ENCODE measurements around the gene RPLP2.

The RPLP2 gene

DNA sequence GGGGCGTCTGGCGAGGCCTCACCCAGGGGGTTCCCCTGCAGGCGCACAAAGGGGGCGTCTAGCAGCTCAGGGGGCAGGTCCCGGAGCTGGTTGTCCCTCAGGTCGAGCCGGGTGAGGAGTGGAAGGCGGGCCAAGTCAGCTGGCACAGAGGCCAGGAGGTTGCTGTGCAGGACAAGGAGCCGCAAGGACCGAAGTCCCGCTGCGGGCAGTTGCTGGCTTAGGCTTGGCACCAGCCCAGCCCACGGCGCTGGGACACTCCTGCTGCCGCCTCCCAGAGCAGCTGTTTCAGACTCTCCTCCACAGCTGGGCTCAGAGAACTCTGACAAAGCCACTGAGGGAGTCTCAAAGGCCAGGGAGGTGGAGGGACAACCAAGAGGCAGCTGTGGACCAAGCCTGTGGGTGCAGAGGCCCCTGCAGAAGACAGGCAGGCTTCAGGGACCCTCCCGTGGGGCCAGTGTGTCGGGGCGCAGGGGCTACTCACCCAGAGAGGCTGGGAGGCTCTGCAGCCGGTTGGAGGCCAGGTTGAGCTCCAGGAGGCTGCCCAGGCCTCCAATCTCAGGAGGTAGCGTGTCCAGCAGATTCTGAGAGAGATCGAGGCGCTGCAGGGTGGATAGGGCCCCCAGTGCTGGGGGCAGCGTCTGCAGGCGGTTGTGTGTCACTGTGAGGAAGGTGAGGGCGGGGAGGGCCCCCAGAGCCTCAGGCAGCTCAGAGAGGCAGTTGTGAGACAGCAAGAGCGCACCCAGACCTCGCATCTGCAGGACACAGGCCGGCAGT lies 6.9 kb upstream of the RPLP2 start:
- DNase-seq (ENCODE audit: extremely low read depth, low read depth) = no peak
- TF ChIP-seq, protein P1, sequence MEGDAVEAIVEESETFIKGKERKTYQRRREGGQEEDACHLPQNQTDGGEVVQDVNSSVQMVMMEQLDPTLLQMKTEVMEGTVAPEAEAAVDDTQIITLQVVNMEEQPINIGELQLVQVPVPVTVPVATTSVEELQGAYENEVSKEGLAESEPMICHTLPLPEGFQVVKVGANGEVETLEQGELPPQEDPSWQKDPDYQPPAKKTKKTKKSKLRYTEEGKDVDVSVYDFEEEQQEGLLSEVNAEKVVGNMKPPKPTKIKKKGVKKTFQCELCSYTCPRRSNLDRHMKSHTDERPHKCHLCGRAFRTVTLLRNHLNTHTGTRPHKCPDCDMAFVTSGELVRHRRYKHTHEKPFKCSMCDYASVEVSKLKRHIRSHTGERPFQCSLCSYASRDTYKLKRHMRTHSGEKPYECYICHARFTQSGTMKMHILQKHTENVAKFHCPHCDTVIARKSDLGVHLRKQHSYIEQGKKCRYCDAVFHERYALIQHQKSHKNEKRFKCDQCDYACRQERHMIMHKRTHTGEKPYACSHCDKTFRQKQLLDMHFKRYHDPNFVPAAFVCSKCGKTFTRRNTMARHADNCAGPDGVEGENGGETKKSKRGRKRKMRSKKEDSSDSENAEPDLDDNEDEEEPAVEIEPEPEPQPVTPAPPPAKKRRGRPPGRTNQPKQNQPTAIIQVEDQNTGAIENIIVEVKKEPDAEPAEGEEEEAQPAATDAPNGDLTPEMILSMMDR (IDR thresholded peaks at IDR 0.05; ENCODE audit: low read depth, low read length, missing control alignments) = no peak
- peak overlapping the region; percentile 75 for H3K4me3 ChIP-seq (replicated peaks; ENCODE audit: low read depth, low read length)

DNA sequence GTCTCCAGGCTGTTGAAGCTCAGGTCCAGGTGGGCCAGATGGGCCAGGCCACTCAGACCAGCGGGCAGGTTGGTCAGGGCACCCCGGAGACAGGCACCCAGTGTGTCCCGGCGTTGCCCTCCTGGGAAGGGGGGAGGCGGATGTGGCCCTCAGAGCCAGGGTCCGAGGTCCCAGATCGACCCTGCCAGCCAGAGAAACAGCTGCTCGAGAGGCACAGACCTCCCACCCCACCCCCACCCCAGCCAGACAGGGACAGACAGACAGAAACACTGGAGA lies 6.4 kb upstream of the RPLP2 start:
- peak overlapping the region; percentile 75 for H3K4me3 ChIP-seq (replicated peaks; ENCODE audit: low read depth, low read length)
- no peak for DNase-seq (ENCODE audit: extremely low read depth, low read depth)
- TF ChIP-seq, protein P1 (IDR thresholded peaks at IDR 0.05; ENCODE audit: low read depth, low read length, missing control alignments) = no peak

DNA sequence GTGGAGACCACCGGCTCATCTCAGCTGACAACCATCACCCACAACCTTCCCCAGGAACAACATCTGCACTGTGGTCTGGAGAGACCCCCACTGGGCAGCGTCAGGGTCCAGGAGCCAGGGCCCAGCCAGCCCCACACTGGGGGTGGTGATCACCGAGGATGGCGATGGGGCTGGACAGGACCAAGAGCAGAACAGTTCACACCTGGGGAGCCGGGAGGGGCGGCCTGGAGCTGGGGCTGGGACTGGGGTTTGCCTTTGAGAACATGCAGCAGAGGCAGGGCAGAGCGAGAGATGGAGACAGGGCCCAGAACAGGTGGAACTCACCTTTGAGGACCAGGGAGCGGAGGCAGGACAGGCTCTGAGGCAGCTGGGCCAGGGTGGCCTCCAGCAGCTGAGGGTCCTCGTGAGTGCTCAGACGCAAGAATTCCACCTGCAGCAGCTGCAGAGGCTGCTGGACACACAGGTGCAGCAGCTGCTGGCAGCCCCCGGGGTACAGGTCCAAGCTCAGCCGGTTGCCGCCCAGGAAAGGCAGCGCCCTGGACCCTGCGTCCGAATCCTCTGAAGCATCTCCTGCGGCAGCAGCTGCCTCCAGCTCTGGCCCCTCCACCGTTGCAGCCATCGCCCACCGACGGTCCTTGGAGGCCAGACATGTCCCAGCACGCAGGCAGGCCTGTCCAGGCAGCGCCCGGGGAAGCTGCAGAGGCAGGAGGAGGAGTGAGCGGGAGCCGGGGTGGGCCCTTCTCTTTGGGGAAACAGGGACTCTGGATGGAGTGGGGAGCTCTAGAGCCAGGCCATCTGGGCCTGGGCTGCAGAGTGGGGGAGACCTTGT lies 5.8 kb upstream of the RPLP2 start:
- H3K4me3 ChIP-seq (replicated peaks; ENCODE audit: low read depth, low read length) = peak overlapping the region; percentile 75
- TF ChIP-seq, protein P1 (IDR thresholded peaks at IDR 0.05; ENCODE audit: low read depth, low read length, missing control alignments) = no peak
- no peak for DNase-seq (ENCODE audit: extremely low read depth, low read depth)

DNA sequence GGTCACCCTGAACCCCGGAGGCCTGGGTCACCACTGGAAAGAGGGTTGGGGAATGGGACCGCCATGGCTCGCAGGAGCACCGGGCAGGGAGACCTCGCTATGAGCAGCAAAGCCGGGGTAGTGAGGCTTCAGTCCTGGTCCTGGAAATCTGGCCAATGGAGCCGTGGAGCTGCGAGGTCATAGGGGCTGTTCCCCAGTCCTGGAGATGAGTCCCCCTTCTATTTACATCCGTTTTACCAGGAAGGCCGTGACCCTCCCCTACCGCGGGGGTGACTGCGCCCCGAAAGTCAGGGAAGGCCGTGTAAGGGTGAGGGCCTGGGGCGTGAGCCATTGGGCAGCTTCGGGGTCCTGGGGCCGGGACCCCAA lies 5.2 kb upstream of the RPLP2 start:
- TF ChIP-seq, protein P1 (IDR thresholded peaks at IDR 0.05; ENCODE audit: low read depth, low read length, missing control alignments) = no peak
- peak overlapping the region; percentile 75 for H3K4me3 ChIP-seq (replicated peaks; ENCODE audit: low read depth, low read length)
- no peak for DNase-seq (ENCODE audit: extremely low read depth, low read depth)

DNA sequence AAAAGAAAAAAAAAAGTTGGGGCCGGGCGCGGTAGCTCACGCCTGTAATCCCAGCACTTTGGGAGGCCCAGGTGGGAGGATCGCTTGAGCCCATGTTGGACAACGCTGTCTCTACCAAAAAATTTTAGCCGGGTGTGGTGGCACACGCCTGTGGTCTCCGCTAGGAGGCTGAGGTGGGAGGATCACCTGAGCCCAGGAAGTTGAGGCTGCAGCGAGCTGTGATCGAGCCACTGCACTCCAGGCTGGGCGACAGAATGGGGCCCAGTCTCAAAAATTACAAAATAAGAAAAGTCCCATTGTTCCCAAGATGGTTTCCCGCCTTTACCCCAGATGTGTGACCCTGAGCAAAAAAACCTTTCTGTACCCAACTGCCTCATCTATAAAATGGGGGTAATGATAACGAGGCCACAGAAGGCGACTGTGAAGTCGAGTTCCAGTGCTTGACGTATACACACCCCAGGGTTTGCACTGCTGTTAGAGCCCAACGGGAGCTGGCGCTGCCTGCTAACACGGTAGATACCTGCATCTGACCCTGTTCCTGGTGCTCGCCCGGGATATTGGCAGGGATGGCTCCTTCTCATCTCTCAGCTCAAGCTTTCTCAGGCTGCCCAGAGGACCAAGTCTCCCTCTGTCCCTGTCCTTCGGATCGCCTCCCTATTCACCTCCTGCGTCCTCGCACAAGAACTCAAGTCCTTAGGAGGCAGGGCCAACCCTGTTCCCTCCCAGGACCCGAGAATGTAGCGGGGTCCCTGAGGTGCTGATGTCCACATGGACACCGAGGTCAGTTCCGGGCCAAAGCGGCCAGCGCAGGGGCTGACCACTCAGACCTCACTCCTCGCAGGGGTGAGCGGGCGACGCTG lies 1.1 kb upstream of the RPLP2 start:
- no peak for DNase-seq (ENCODE audit: extremely low read depth, low read depth)
- H3K4me3 ChIP-seq (replicated peaks; ENCODE audit: low read depth, low read length) = peak overlapping the region; percentile 99
- TF ChIP-seq, protein P1 (IDR thresholded peaks at IDR 0.05; ENCODE audit: low read depth, low read length, missing control alignments) = no peak

DNA sequence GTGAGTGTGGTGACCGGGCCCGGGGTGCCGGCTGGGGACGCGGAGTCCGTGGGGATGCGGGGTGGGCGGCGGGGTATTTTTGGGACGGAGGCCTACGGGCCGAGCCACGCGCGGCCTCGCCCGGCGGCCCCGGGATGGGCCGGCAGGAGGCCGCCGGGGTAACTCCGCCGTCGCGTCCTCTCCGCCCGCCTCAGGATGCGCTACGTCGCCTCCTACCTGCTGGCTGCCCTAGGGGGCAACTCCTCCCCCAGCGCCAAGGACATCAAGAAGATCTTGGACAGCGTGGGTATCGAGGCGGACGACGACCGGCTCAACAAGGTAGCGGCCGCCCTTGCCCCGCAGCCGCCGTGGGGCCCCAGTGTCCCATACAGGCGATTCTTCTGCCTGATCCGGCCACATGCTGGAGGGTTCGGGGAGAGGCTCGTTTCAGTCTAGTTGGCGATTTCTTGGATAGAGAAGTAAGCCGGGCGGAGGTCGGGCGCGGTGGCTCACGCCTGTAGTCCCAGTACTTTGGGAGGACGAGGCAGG lies 337 bp downstream of the RPLP2 start:
- H3K4me3 ChIP-seq (replicated peaks; ENCODE audit: low read depth, low read length) = peak overlapping the region; percentile 99
- DNase-seq (ENCODE audit: extremely low read depth, low read depth) = no peak
- TF ChIP-seq, protein P1 (IDR thresholded peaks at IDR 0.05; ENCODE audit: low read depth, low read length, missing control alignments) = no peak
